Activated CD4-positive, CD25-positive, alpha-beta regulatory T cell treated with anti-CD3 and anti-CD28 coated beads, Interleukin-2, amount 50 U/mL, for 24 hours (primary cell): ENCODE results near the gene AP4S1.
"Not testable (repeated sequence)": the region's sequence is repeated elsewhere in the genome, so short reads cannot be mapped to it uniquely, and the experiment has no call there.

Experiments used
- ATAC-seq, 2 donors: fragments of 150-1000 bp; cut with Tn5 transposase; one replicate each; pipeline ENCODE4 v1.10.0; 2021; ENCODE audit warnings: mild to moderate bottlenecking in 1 of 2, moderate library complexity in 1 of 2

AP4S1 gene

GRCh38 chr14:31009836-31010574 is 15.4 kb upstream of the AP4S1 start:
- no peak for ATAC-seq

- no peak for ATAC-seq
These were observed 14.5 kb upstream of the AP4S1 start for GRCh38 chr14:31010935-31011334.

GRCh38 chr14:31013841-31014240 is 11.6 kb upstream of the AP4S1 start:
- ATAC-seq: no peak

- no peak for ATAC-seq
These were observed 7.3 kb upstream of the AP4S1 start for GRCh38 chr14:31018057-31018645.

- no peak for ATAC-seq
These were observed 4.4 kb upstream of the AP4S1 start for GRCh38 chr14:31020834-31021575.

GRCh38 chr14:31021576-31021949 is 3.9 kb upstream of the AP4S1 start:
- ATAC-seq: no peak

- ATAC-seq: no peak
These were observed 3.1 kb upstream of the AP4S1 start for GRCh38 chr14:31022386-31022785.

GRCh38 chr14:31024010-31024480 is 1.4 kb upstream of the AP4S1 start:
- no peak for ATAC-seq

- ATAC-seq: no peak
These were observed 677 bp upstream of the AP4S1 start for GRCh38 chr14:31024577-31025366.

- no peak for ATAC-seq
These were observed 614 bp downstream of the AP4S1 start, which contains the start of gene STRN3 for GRCh38 chr14:31026077-31026449. Gene STRN3, minus strand, starts transcription at chr14:31026379. Its CDS starts 194 bp downstream, at chr14:31026185.

GRCh38 chr14:31026450-31027235 is 1.2 kb downstream of the AP4S1 start:
- ATAC-seq: peak; percentile 93 to 95

GRCh38 chr14:31027847-31028246 is 2.4 kb downstream of the AP4S1 start:
- no peak for ATAC-seq

- ATAC-seq: no peak
These were observed 3.8 kb downstream of the AP4S1 start for GRCh38 chr14:31029016-31029970.

GRCh38 chr14:31030469-31030868 is 5.0 kb downstream of the AP4S1 start:
- ATAC-seq: no peak

- ATAC-seq: no peak
These were observed 11.1 kb downstream of the AP4S1 start for GRCh38 chr14:31036552-31036951.

- ATAC-seq: no peak
These were observed 12.3 kb downstream of the AP4S1 start for GRCh38 chr14:31037709-31038221.

GRCh38 chr14:31038521-31039166 is 13.2 kb downstream of the AP4S1 start:
- ATAC-seq: no peak

GRCh38 chr14:31042300-31042699 is 16.9 kb downstream of the AP4S1 start:
- ATAC-seq: no peak

GRCh38 chr14:31042893-31043292 is 17.4 kb downstream of the AP4S1 start:
- ATAC-seq: not testable (repeated sequence)

- ATAC-seq: no peak
These were observed 17.9 kb downstream of the AP4S1 start for GRCh38 chr14:31043379-31043778.
